Endothelial cell of umbilical vein (primary cell): ENCODE results near the gene RNU1-3.
"Not testable (repeated sequence)": the region's sequence is repeated elsewhere in the genome, so short reads cannot be mapped to it uniquely, and the experiment has no call there.

Experiments
- CTCF ChIP-seq, 2 donors: IDR thresholded peaks; 1 replicate in 1 of 2; 2 replicates in 1 of 2; pipeline ENCODE4 v1.5.1; 2011; ENCODE audit warnings: low read length in 2 of 2, mild to moderate bottlenecking in 2 of 2, moderate library complexity in 2 of 2, control low read depth in 1 of 2, inconsistent platforms in 1 of 2, low read depth in 1 of 2; ENCODE audit not compliant: insufficient read depth in 1 of 2; ENCODE audit errors: extremely low read depth in 1 of 2
- EZH2 ChIP-seq: IDR thresholded peaks from 2 replicates; pipeline ENCODE4 v1.6.1; 2012; ENCODE audit warnings: borderline replicate concordance, low read depth, mild to moderate bottlenecking, moderate library complexity, low read length, inconsistent platforms; ENCODE audit not compliant: severe bottlenecking

- TF ChIP-seq EZH2 = not testable (repeated sequence)
- TF ChIP-seq CTCF (IDR thresholded peaks at IDR 0.05; ENCODE audit: extremely low read depth in 1 of 2, insufficient read depth in 1 of 2, low read depth in 1 of 2, low read length in 2 of 2) = peak in 1 of 2 donors; percentile 9
Measured at GRCh38 chr1:16684738-16685337, 18.1 kb upstream of the RNU1-3 start.
